Neural cell (in vitro differentiated cells): ENCODE results near the gene IDI2. TPM values are rescaled to one million over a fixed set of nuclear protein-coding genes. Genes with fewer than 3 reads are reported as not detected.

ENCODE experiments used
- H2AFZ ChIP-seq: fragments of 200-600, 300-800 bp; sonication (generic), shearing (Covaris generic); 2 replicates; pipeline ENCODE4 v1.6.0; 2014; ENCODE audit warnings: low read depth, mild to moderate bottlenecking, antibody characterized with exemption, low read length, moderate library complexity
- H3F3A ChIP-seq: fragments of 200-600 bp; shearing (Covaris generic); 2 replicates; pipeline ENCODE4 v1.6.1; 2016; ENCODE audit warnings: mild to moderate bottlenecking, moderate library complexity, mixed read lengths, antibody characterized with exemption, low read length; ENCODE audit not compliant: insufficient read depth, poor library complexity, severe bottlenecking
- H3K27ac ChIP-seq: fragments of 200-600, 300-800 bp; sonication (generic), shearing (Covaris generic); 2 replicates; pipeline ENCODE4 v1.5.1; 2014; ENCODE audit warnings: mild to moderate bottlenecking, low read length, moderate library complexity
- H3K27me3 ChIP-seq: fragments of 300-800, 200-600 bp; sonication (generic), shearing (Covaris generic); 2 replicates; pipeline ENCODE4 v1.6.0; 2014; ENCODE audit warnings: mild to moderate bottlenecking, low read depth, low read length, moderate library complexity; ENCODE audit not compliant: insufficient read depth
- H3K36me3 ChIP-seq: fragments of 300-800, 200-600 bp; sonication (generic), shearing (Covaris generic); 2 replicates; pipeline ENCODE4 v1.5.1; 2014; ENCODE audit warnings: mild to moderate bottlenecking, antibody characterized with exemption, low read length, moderate library complexity; ENCODE audit not compliant: insufficient read depth
- H3K4me2 ChIP-seq: fragments of 300-800, 200-600 bp; sonication (generic), shearing (Covaris generic); 2 replicates; pipeline ENCODE4 v1.6.0; 2014; ENCODE audit warnings: mild to moderate bottlenecking, low read length
- H3K4me3 ChIP-seq: fragments of 300-800, 200-600 bp; sonication (generic), shearing (Covaris generic); 2 replicates; pipeline ENCODE4 v1.5.1; 2014; ENCODE audit warnings: mild to moderate bottlenecking, low read length, moderate library complexity
- H3K79me2 ChIP-seq: fragments of 200-600 bp; shearing (Covaris generic); replicated peaks from 2 replicates; pipeline ENCODE4 v1.6.0; 2014; ENCODE audit warnings: mild to moderate bottlenecking, low read length, moderate library complexity; ENCODE audit not compliant: insufficient read depth
- H3K9ac ChIP-seq: fragments of 300-800, 200-600 bp; sonication (generic), shearing (Covaris generic); 2 replicates; pipeline ENCODE4 v1.6.1; 2016; ENCODE audit warnings: mild to moderate bottlenecking, low read length, mixed read lengths
- H3K9me2 ChIP-seq: fragments of 200-600 bp; shearing (Covaris generic); 2 replicates; pipeline ENCODE4 v1.6.1; 2016; ENCODE audit warnings: mild to moderate bottlenecking, low read length, mixed read lengths; ENCODE audit not compliant: insufficient read depth
- H3K9me3 ChIP-seq: fragments of 200-600, 300-800 bp; sonication (generic), shearing (Covaris generic); 2 replicates; pipeline ENCODE4 v1.6.1; 2016; ENCODE audit warnings: mild to moderate bottlenecking, mixed run types, low read length, moderate library complexity, mixed read lengths
- H4K20me1 ChIP-seq: fragments of 200-600 bp; shearing (Covaris generic); 2 replicates; pipeline ENCODE4 v1.6.1; 2016; ENCODE audit warnings: mild to moderate bottlenecking, mixed run types; ENCODE audit not compliant: insufficient read depth
- EP300 ChIP-seq: fragments of 450-650 bp; conservative IDR thresholded peaks from 2 replicates; pipeline ENCODE4 v1.6.1; 2014; ENCODE audit warnings: antibody characterized with exemption, mild to moderate bottlenecking, moderate library complexity; ENCODE audit not compliant: poor library complexity, severe bottlenecking
- EZH2 ChIP-seq: fragments of 200-600, 300-800 bp; shearing (Covaris generic), sonication (generic); IDR thresholded peaks from 2 replicates; pipeline ENCODE4 v1.6.1; 2014; ENCODE audit warnings: antibody characterized with exemption, low read length, borderline replicate concordance, mild to moderate bottlenecking; ENCODE audit not compliant: insufficient read depth, poor library complexity, severe bottlenecking
- MXI1 ChIP-seq: fragments of 450-650 bp; conservative IDR thresholded peaks from 2 replicates; pipeline ENCODE4 v1.6.1; 2014; ENCODE audit warnings: antibody characterized with exemption, mild to moderate bottlenecking; ENCODE audit not compliant: poor library complexity, severe bottlenecking
- POLR2AphosphoS5 ChIP-seq: IDR thresholded peaks from 2 replicates; pipeline ENCODE4 v1.6.1; 2012
- RAD21 ChIP-seq: fragments of 450-650 bp; conservative IDR thresholded peaks from 2 replicates; pipeline ENCODE4 v1.6.1; 2014; ENCODE audit warnings: antibody characterized with exemption, mild to moderate bottlenecking, moderate library complexity
- SMC3 ChIP-seq: fragments of 450-650 bp; conservative IDR thresholded peaks from 2 replicates; pipeline ENCODE4 v1.6.1; 2014; ENCODE audit warnings: antibody characterized with exemption, mild to moderate bottlenecking, moderate library complexity; ENCODE audit not compliant: poor library complexity
- TAF1 ChIP-seq: IDR thresholded peaks from 2 replicates; pipeline ENCODE4 v1.6.1; 2012; ENCODE audit warnings: low read depth
- polyA minus RNA-seq: library from RNA; depleted of rRNA, polyadenylated mRNA; stranded (reverse); fragments of >200 nt; gene quantifications from 2 replicates; pipeline ENCODE4 v1.2.3, GENCODE V29; 2014
- polyA plus RNA-seq: library from polyadenylated mRNA; depleted of rRNA; stranded (reverse); fragments of >200 nt; gene quantifications from 2 replicates; pipeline ENCODE4 v1.2.3, GENCODE V29; 2014
- TF ChIP-seq, protein P1 (sequence below): fragments of 450-650 bp; IDR thresholded peaks from 2 replicates; pipeline ENCODE4 v1.5.1; 2014; ENCODE audit warnings: antibody characterized with exemption, mild to moderate bottlenecking, moderate library complexity; ENCODE audit not compliant: poor library complexity, severe bottlenecking
- TF ChIP-seq, protein P2 (sequence below): IDR thresholded peaks from 2 replicates; pipeline ENCODE4 v1.6.1; 2012; ENCODE audit warnings: borderline replicate concordance

Gene IDI2
- 0.24 TPM in 1 of 2 replicates, not detected in the other for polyA plus RNA-seq
- polyA minus RNA-seq = not detected in 2 replicates

- H3K36me3 ChIP-seq = no peaks in the 10 kb centered on the region
- no peaks in the 10 kb centered on the region for H3F3A ChIP-seq
- H3K9me3 ChIP-seq = no peaks in the 10 kb centered on the region
- H3K27me3 ChIP-seq = no peaks in the 10 kb centered on the region
- no peak within 1 kb of the TSS for H3K9ac ChIP-seq
- H3K4me2 ChIP-seq = no peak within 1 kb of the TSS
- H2AFZ ChIP-seq = no peak within 1 kb of the TSS
- no peaks in the 10 kb centered on the region for H4K20me1 ChIP-seq
- H3K79me2 ChIP-seq = no peaks in the 10 kb centered on the region
- H3K27ac ChIP-seq = peak within 1 kb of the TSS; percentile 5
- TF ChIP-seq EP300 (no peak), TAF1 (no peak), POLR2AphosphoS5 (no peak), SMC3 (no peak), EZH2 (no peak), MXI1 (no peak), RAD21 (no peak)
- TF ChIP-seq, protein P1, sequence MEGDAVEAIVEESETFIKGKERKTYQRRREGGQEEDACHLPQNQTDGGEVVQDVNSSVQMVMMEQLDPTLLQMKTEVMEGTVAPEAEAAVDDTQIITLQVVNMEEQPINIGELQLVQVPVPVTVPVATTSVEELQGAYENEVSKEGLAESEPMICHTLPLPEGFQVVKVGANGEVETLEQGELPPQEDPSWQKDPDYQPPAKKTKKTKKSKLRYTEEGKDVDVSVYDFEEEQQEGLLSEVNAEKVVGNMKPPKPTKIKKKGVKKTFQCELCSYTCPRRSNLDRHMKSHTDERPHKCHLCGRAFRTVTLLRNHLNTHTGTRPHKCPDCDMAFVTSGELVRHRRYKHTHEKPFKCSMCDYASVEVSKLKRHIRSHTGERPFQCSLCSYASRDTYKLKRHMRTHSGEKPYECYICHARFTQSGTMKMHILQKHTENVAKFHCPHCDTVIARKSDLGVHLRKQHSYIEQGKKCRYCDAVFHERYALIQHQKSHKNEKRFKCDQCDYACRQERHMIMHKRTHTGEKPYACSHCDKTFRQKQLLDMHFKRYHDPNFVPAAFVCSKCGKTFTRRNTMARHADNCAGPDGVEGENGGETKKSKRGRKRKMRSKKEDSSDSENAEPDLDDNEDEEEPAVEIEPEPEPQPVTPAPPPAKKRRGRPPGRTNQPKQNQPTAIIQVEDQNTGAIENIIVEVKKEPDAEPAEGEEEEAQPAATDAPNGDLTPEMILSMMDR = no peak
- TF ChIP-seq, protein P2, sequence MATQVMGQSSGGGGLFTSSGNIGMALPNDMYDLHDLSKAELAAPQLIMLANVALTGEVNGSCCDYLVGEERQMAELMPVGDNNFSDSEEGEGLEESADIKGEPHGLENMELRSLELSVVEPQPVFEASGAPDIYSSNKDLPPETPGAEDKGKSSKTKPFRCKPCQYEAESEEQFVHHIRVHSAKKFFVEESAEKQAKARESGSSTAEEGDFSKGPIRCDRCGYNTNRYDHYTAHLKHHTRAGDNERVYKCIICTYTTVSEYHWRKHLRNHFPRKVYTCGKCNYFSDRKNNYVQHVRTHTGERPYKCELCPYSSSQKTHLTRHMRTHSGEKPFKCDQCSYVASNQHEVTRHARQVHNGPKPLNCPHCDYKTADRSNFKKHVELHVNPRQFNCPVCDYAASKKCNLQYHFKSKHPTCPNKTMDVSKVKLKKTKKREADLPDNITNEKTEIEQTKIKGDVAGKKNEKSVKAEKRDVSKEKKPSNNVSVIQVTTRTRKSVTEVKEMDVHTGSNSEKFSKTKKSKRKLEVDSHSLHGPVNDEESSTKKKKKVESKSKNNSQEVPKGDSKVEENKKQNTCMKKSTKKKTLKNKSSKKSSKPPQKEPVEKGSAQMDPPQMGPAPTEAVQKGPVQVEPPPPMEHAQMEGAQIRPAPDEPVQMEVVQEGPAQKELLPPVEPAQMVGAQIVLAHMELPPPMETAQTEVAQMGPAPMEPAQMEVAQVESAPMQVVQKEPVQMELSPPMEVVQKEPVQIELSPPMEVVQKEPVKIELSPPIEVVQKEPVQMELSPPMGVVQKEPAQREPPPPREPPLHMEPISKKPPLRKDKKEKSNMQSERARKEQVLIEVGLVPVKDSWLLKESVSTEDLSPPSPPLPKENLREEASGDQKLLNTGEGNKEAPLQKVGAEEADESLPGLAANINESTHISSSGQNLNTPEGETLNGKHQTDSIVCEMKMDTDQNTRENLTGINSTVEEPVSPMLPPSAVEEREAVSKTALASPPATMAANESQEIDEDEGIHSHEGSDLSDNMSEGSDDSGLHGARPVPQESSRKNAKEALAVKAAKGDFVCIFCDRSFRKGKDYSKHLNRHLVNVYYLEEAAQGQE = no peak
- no peak within 1 kb of the TSS for H3K4me3 ChIP-seq
- H3K9me2 ChIP-seq = no peaks in the 10 kb centered on the region
Measured at GRCh38 chr10:1025683-1026082, at the start of gene IDI2. Gene IDI2 (minus strand): TSS chr10:1025859. CDS start chr10:1024723, 1,136 bp downstream.

DNA sequence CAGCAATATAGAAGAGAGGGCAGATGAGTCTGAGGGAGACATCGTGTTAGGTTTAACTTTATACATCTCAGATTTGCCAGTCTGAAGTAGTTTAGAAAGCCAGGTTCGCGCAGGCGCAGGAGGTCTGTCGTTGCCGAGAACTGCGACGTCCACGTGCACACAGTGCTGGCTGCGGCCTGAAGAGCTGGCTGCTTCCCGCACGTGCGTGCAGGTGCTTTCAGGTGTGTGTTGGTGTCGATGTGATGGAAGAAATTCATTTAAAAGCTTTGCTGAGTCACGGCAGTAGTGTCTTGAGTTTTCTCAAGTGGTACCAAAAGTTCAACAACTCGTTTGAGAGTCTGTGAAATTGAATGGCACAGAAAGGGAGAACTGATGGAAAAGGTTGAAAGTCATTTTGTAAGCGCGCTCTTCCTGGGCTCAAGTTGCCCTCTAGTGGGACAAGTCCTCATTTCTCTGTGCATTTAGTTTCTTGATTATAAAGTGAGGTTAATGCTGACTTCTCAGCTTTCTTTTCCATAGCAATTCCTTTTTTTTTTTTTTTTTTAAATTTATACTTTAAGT lies 49.2 kb upstream of the IDI2 start:
- H3K9me3 ChIP-seq = no peaks in the 10 kb centered on the region
- no peaks in the 10 kb centered on the region for H3F3A ChIP-seq
- H3K9ac ChIP-seq = no peak overlapping the region
- no peak overlapping the region for H3K4me2 ChIP-seq
- H3K36me3 ChIP-seq = peaks cover 4% of the 10 kb centered on the region
- H3K4me3 ChIP-seq = no peak overlapping the region
- H3K79me2 ChIP-seq = no peaks in the 10 kb centered on the region
- TF ChIP-seq, protein P2 = no peak
- peak; percentile 30 for TF ChIP-seq RAD21
- H2AFZ ChIP-seq = no peak overlapping the region
- no peaks in the 10 kb centered on the region for H3K9me2 ChIP-seq
- no peaks in the 10 kb centered on the region for H4K20me1 ChIP-seq
- H3K27ac ChIP-seq = no peak overlapping the region
- H3K27me3 ChIP-seq = no peaks in the 10 kb centered on the region
